Measurements from ENCODE around the gene KIF6. TPM values are rescaled to one million over a fixed set of nuclear protein-coding genes. Genes with fewer than 3 reads are reported as not detected.

KIF6 gene
- total RNA-seq, 4 donors from 2014 or later = 0.14 to 46.6 (median 0.48) TPM; not detected in 1

GRCh38 chr6:39602601-39603519 lies 122.3 kb downstream of the KIF6 start:
- TF ChIP-seq EP300 (IDR thresholded peaks at IDR 0.05; ENCODE audit: low read depth) (no peak), POLR2A (IDR thresholded peaks at IDR 0.05) (no peak), POLR2AphosphoS5 (IDR thresholded peaks at IDR 0.05) (no peak), CTCF (IDR thresholded peaks at IDR 0.05) (no peak)
- intact Hi-C loops (cut with DNase I; ENCODE audit: low total_unique reads) = no loop called here
- H3K4me1 ChIP-seq = no peaks in the 10 kb centered on the region
- H3K27ac ChIP-seq = no peak overlapping the region
- in situ Hi-C loops (cut with MboI; ENCODE audit: low pct_ligation_motif_present in 1 of 4, low pct_unique_long_range_greater_than_20kb in 1 of 4, low sequenced_read_pairs in 3 of 4) = no loop called here
- H3K36me3 ChIP-seq = no peaks in the 10 kb centered on the region
- no peaks in the 10 kb centered on the region for H3K9me3 ChIP-seq
- 62 to 77% methylated on average over 4 of the region's 4 CpGs for WGBS, 2 donors (ENCODE audit: low coverage in 1 of 2)
- no peak for DNase-seq
- H3K27me3 ChIP-seq = no peaks in the 10 kb centered on the region
- H3K4me3 ChIP-seq = no peak overlapping the region

GRCh38 chr6:39599973-39600372 lies 125.2 kb downstream of the KIF6 start:
- in situ Hi-C loops (cut with MboI; ENCODE audit: low pct_ligation_motif_present in 1 of 4, low pct_unique_long_range_greater_than_20kb in 1 of 4, low sequenced_read_pairs in 3 of 4) = no loop called here
- no peak overlapping the region for H3K4me3 ChIP-seq

GRCh38 chr6:39599341-39599740 lies 125.9 kb downstream of the KIF6 start:
- no peaks in the 10 kb centered on the region for H3K27me3 ChIP-seq
- H3K36me3 ChIP-seq = no peaks in the 10 kb centered on the region
- TF ChIP-seq POLR2AphosphoS5 (IDR thresholded peaks at IDR 0.05) (no peak), CTCF (IDR thresholded peaks at IDR 0.05) (no peak), EP300 (IDR thresholded peaks at IDR 0.05; ENCODE audit: low read depth) (no peak), POLR2A (IDR thresholded peaks at IDR 0.05) (no peak)
- H3K9me3 ChIP-seq = no peaks in the 10 kb centered on the region
- H3K4me1 ChIP-seq = no peaks in the 10 kb centered on the region
- H3K27ac ChIP-seq = no peak overlapping the region
- intact Hi-C loops (cut with DNase I; ENCODE audit: low total_unique reads) (no loop called here), in situ Hi-C loops (cut with MboI; ENCODE audit: low pct_ligation_motif_present in 1 of 4, low pct_unique_long_range_greater_than_20kb in 1 of 4, low sequenced_read_pairs in 3 of 4) (no loop called here)
- H3K4me3 ChIP-seq = no peak overlapping the region
- no peak for DNase-seq
- WGBS, 2 donors (ENCODE audit: low coverage in 1 of 2) = 70 to 100% methylated on average over 1 to 2 of the region's 2 CpGs

More at GRCh38 chr6:39599973-39600372, 125.2 kb downstream of the KIF6 start:
- Histone ChIP-seq H3K36me3 (no peaks in the 10 kb centered on the region), H3K27ac (no peak overlapping the region), H3K9me3 (no peaks in the 10 kb centered on the region), H3K4me1 (no peaks in the 10 kb centered on the region), H3K27me3 (no peaks in the 10 kb centered on the region)
- intact Hi-C loops (cut with DNase I; ENCODE audit: low total_unique reads) = loop anchor here (1.0 kb wide), 1 partner anchor 16 kb away; no protein-coding TSS in a partner anchor
- WGBS, 2 donors (ENCODE audit: low coverage in 1 of 2) = 55% methylated on average over 2 of the region's 2 CpGs; no CpG with 5 or more reads in 1 of the 2 donors
- no peak for DNase-seq
- TF ChIP-seq CTCF (IDR thresholded peaks at IDR 0.05) (no peak), EP300 (IDR thresholded peaks at IDR 0.05; ENCODE audit: low read depth) (no peak), POLR2AphosphoS5 (IDR thresholded peaks at IDR 0.05) (no peak), POLR2A (IDR thresholded peaks at IDR 0.05) (no peak)

- no peaks in the 10 kb centered on the region for H3K27me3 ChIP-seq
- no peak overlapping the region for H3K27ac ChIP-seq
- H3K36me3 ChIP-seq = no peaks in the 10 kb centered on the region
- H3K4me3 ChIP-seq = no peak overlapping the region
- in situ Hi-C loops (cut with MboI; ENCODE audit: low pct_ligation_motif_present in 1 of 4, low pct_unique_long_range_greater_than_20kb in 1 of 4, low sequenced_read_pairs in 3 of 4) (no loop called here), intact Hi-C loops (cut with DNase I; ENCODE audit: low total_unique reads) (no loop called here)
- TF ChIP-seq EP300 (IDR thresholded peaks at IDR 0.05; ENCODE audit: low read depth) = no peak
- TF ChIP-seq POLR2AphosphoS5 (IDR thresholded peaks at IDR 0.05) = no peak
- no peak for DNase-seq
- H3K9me3 ChIP-seq = no peaks in the 10 kb centered on the region
- 80 to 83% methylated on average over 2 of the region's 2 CpGs for WGBS, 2 donors (ENCODE audit: low coverage in 1 of 2)
- H3K4me1 ChIP-seq = no peaks in the 10 kb centered on the region
Measured at GRCh38 chr6:39594285-39594684, 130.9 kb downstream of the KIF6 start.
